AG04450 (cell line): ENCODE data around the gene PTPN18. TPM values are rescaled to one million over a fixed set of nuclear protein-coding genes. Genes with fewer than 3 reads are reported as not detected.

ENCODE experiments used
- CTCF ChIA-PET: fragments of 300-600, 350-600 bp; formaldehyde crosslinking; extraction: SDS; loops from one replicate; lab custom pipeline; 2022; ENCODE audit warnings: antibody characterized with exemption, inconsistent platforms; lab: Charles Lee
- POLR2A ChIA-PET: fragments of 350-600 bp; formaldehyde crosslinking; extraction: SDS; loops from one replicate; lab custom pipeline; 2021; ENCODE audit warnings: antibody characterized with exemption, inconsistent platforms; lab: Yijun Ruan, JAX
- DNase-seq: peaks from one replicate; pipeline ENCODE4 v3.0.0-alpha.2; 2011; ENCODE audit warnings: low read depth, low spot score
- H3K27ac ChIP-seq: one replicate; pipeline ENCODE4 v1.5.1; 2012; ENCODE audit warnings: low read depth, low read length, control low read depth
- H3K27me3 ChIP-seq: one replicate; pipeline ENCODE4 v1.6.0; 2012; ENCODE audit warnings: low read length; ENCODE audit not compliant: control insufficient read depth, insufficient read depth
- H3K4me3 ChIP-seq: 2 replicates; pipeline ENCODE4 v1.5.1; 2011; ENCODE audit warnings: mild to moderate bottlenecking, low read depth, low read length, control low read depth
- H3K9me3 ChIP-seq: 2 replicates; pipeline ENCODE4 v1.5.1; 2012; ENCODE audit warnings: low read length; ENCODE audit not compliant: control insufficient read depth, insufficient read depth
- polyA plus RNA-seq: library from polyadenylated mRNA; depleted of rRNA; stranded (reverse); fragments of >200 nt; gene quantifications from 2 replicates; pipeline ENCODE4 v1.2.3, GENCODE V29; 2011
- TF ChIP-seq, protein P1 (sequence below): IDR thresholded peaks from 2 replicates; pipeline ENCODE4 v1.5.1; 2011; ENCODE audit warnings: low read depth, low read length, control low read depth, inconsistent platforms

PTPN18 gene
- polyA plus RNA-seq, 1 experiment: 10.1 TPM

DNA sequence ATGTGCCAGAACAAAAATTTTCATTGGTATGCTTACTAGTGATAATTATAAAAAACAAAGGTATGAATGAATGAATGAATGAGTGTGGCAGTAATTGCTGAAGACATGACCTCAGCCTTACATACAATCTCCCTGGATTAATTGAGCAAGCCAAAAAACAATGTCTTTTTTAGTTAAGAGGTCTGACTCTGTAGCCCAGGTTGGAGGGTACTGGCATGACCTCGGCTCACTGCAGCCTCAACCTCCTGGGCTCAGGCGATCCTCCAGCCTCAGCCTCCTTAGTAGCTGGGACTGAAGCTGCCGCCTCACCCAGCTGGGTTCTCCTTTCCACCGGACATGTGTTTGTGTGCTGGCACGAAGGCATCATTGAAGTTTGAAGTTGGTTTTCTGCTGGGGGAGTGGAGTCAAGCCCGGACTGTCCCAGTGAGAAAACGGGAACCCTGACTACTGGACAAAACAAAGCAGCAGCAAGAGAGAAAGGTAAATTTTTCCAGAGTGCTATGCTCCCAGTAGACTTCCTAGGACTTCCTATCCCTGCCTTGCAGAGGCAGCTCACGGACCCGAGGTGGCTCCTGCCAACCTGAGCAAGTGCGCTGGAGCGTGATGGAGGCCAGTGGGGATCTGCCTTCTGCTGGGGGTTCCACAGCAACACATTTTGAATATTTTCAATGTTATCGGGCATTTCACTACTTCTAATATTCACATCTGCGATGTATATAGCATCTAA is 19.5 kb upstream of the PTPN18 start:
- Histone ChIP-seq H3K27me3 (peaks cover 5% of the 10 kb centered on the region), H3K4me3 (no peak overlapping the region; the same call in 1 of the 2 replicates), H3K27ac (peak overlapping the region; percentile 31), H3K9me3 (0 out of 2 replicates have a peak, but pooled peaks cover 2% of the 10 kb centered on the region)
- CTCF ChIA-PET: interaction anchor here (1.0 to 4.4 kb wide), 3 partner anchors 155 to 400 kb away, joined by 3 to 35 read pairs (median 13); partner anchors contain the start of genes MZT2B and SMPD4
- TF ChIP-seq, protein P1, sequence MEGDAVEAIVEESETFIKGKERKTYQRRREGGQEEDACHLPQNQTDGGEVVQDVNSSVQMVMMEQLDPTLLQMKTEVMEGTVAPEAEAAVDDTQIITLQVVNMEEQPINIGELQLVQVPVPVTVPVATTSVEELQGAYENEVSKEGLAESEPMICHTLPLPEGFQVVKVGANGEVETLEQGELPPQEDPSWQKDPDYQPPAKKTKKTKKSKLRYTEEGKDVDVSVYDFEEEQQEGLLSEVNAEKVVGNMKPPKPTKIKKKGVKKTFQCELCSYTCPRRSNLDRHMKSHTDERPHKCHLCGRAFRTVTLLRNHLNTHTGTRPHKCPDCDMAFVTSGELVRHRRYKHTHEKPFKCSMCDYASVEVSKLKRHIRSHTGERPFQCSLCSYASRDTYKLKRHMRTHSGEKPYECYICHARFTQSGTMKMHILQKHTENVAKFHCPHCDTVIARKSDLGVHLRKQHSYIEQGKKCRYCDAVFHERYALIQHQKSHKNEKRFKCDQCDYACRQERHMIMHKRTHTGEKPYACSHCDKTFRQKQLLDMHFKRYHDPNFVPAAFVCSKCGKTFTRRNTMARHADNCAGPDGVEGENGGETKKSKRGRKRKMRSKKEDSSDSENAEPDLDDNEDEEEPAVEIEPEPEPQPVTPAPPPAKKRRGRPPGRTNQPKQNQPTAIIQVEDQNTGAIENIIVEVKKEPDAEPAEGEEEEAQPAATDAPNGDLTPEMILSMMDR: no peak
- POLR2A ChIA-PET: interaction anchor here (1.0 kb wide), 2 partner anchors 8 to 37 kb away, joined by 5 read pairs; no protein-coding TSS in a partner anchor
- no peak for DNase-seq

DNA sequence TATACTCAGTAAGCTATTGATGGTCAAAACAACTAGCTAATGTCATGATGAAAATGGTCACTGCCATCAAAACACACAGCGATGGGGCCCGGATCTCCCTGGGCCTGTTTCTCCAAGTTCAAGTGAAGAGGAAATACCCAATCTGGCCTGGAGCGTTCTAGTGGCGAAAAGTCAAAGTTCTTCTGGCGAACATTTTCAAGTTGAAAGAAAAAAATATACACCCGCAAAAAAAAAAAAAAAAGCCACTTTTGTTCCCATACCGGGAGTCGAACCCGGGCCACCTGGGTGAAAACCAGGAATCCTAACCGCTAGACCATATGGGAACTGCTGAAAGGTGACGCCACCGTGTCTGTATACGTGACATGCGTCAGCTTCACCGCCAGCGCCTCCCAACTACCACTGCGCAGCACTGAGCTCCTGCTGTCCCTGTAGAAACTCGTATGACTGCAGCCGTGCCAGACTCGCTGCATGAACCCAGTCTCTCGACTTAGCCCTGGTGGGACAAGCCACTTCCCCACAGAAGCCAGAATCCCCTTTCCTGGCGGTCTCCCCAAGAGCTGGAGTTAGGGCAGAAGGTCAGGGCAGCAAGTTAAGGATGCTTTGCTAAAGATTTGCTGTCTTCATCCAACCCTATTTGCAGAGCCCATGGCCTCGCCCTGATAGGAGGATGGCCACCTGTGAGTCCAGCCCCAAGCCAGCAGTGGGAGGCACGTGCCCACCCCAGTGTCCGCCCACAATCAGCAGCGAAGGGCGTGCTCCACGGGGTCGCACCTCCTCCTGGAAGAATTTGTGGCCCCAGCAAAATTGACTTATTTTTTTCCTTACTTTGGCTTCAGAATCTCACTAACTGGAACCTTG is 18.8 kb upstream of the PTPN18 start:
- no peaks in the 10 kb centered on the region for H3K27me3 ChIP-seq
- no peak for DNase-seq
- H3K9me3 ChIP-seq: 0 out of 2 replicates have a peak, but pooled peaks cover 2% of the 10 kb centered on the region
- H3K4me3 ChIP-seq: peak overlapping the region; percentile 64
- TF ChIP-seq, protein P1: no peak
- ChIA-PET POLR2A (interaction anchor here (1.0 kb wide), 2 partner anchors 9 to 36 kb away, joined by 5 read pairs; no protein-coding TSS in a partner anchor), CTCF (interaction anchor here (1.0 to 2.0 kb wide), 2 partner anchors 156 to 401 kb away, joined by 3 to 13 read pairs; partner anchors contain the start of gene SMPD4)
- H3K27ac ChIP-seq: peak overlapping the region; percentile 84

DNA sequence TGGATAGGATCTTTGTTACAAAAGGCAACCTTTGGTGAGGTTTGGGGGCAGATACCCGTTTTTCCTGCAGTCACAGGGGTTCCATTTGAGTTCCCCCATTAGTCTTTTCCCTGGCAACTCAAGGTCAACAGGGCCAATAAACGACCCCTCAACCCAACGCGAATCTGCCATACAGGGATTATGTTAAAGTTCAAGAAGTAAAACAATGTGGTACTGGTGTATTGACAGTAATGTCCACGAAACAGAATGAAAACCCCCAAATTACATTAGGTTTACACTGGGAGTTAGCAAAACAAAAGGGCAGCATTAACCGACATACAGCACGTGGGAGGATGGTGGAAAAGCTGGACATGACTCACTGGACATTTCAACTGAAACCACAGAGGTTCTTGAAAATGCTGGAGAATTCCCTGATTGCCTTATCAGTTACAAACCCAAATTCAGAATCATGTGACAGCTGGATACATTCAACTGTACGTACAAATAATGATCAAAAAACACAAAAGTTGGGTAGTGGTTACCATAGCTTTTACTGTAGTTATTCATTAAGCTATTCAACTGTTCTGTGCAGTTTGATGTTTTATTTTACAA is 18.0 kb upstream of the PTPN18 start:
- CTCF ChIA-PET: interaction anchor here (2.0 kb wide), 1 partner anchor 156 kb away, joined by 13 read pairs; the partner anchor contains the start of gene SMPD4
- peak overlapping the region; percentile 84 for H3K27ac ChIP-seq

DNA sequence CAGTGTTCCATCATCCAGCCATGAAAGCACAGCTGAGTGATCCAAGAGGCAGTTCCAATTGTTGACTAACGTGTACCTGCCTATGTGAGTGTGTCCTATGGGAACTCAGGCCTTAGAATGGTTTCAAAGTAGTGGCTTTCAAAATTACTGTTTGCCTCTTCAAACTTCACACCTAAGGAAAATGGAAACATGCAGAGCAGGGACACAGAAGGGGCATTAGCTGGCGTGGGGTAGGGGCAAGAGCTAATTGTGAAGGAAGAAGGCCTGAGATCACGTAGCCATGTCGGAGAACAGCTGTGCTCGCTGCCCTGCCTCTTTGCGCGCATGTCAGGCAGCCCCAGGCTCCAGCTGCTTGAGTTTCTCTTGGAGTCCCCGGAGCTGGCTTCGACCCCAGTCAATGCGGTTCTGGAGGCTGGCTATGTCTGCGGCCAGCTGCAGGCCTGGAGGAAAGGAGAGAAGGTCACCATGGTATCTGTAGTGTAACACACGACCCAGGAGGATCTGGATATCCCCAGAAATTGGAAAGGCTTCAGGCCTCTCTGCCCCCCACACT is 17.0 kb upstream of the PTPN18 start:
- peak overlapping the region; percentile 12 for H3K27ac ChIP-seq
- POLR2A ChIA-PET: no interaction called here
- CTCF ChIA-PET: no interaction called here

More for the DNA sequence above, 18.0 kb upstream of the PTPN18 start:
- Histone ChIP-seq H3K9me3 (0 out of 2 replicates have a peak, but pooled peaks cover 2% of the 10 kb centered on the region), H3K27me3 (no peaks in the 10 kb centered on the region), H3K4me3 (peak overlapping the region; percentile 64)
- POLR2A ChIA-PET: interaction anchor here (0.7 to 1.0 kb wide), 3 partner anchors 10 to 35 kb away, joined by 3 to 5 read pairs (median 5); partner anchors contain the start of gene PTPN18
- peak; percentile 73 for DNase-seq
- TF ChIP-seq, protein P1: no peak

More for the DNA sequence above, 17.0 kb upstream of the PTPN18 start:
- Histone ChIP-seq H3K27me3 (no peaks in the 10 kb centered on the region), H3K4me3 (no peak overlapping the region), H3K9me3 (peaks cover 2% of the 10 kb centered on the region; the same call in 1 of the 2 replicates)
- DNase-seq: no peak
- TF ChIP-seq, protein P1: no peak
